ENCODE data around the gene LRMDA. TPM values are rescaled to one million over a fixed set of nuclear protein-coding genes. Genes with fewer than 3 reads are reported as not detected.

The LRMDA gene
- total and polyA plus RNA-seq, 10 of the 15 experiments (the other 5 are each of a cell fraction or from before 2014, with no cell fraction given) = 0.07 to 0.54 (median 0.29) TPM; not detected in 4

GRCh38 chr10:76115131-76115470 is 683.7 kb downstream of the LRMDA start:
- CTCF ChIA-PET = no interaction called here
- no peaks in the 10 kb centered on the region for H3K79me2 ChIP-seq (ENCODE audit: control insufficient read depth, insufficient read depth, low read length)
- SMC1A ChIA-PET (ENCODE audit: uncharacterized antibody, unreplicated experiment) = interaction anchor here (1.1 kb wide), 1 partner anchor 64 kb away, joined by 3 read pairs; no protein-coding TSS in a partner anchor
- H3K36me3 ChIP-seq (ENCODE audit: control insufficient read depth in 2 of 2, insufficient read depth in 2 of 2, low read length in 1 of 2) = no peaks in the 10 kb centered on the region
- no peaks in the 10 kb centered on the region for H4K20me1 ChIP-seq (ENCODE audit: control insufficient read depth, insufficient read depth)
- no peak overlapping the region for H3K9ac ChIP-seq (ENCODE audit: control insufficient read depth, insufficient read depth, low read length)
- no peaks in the 10 kb centered on the region for H3K9me3 ChIP-seq (replicated peaks; ENCODE audit: control insufficient read depth, insufficient read depth, low read length)
- H3K4me3 ChIP-seq = no peak overlapping the region
- RAD21 ChIA-PET (ENCODE audit: unreplicated experiment) = no interaction called here
- BruUV-seq (replicated peaks) = no TSS peak
- intact Hi-C loops (cut with micrococcal nuclease; ENCODE audit: unreplicated experiment) (no loop called here), in situ Hi-C loops (cut with MboI) (no loop called here)
- H3K27ac ChIP-seq (ENCODE audit: control insufficient read depth, insufficient read depth) = no peak overlapping the region
- TF ChIP-seq RAD21 (IDR thresholded peaks at IDR 0.05; ENCODE audit: insufficient read depth, low read depth, low read length) (no peak), CTCF (IDR thresholded peaks at IDR 0.05 in 2 of 3, conservative IDR thresholded peaks at IDR 0.05 in 1 of 3; ENCODE audit: control insufficient read depth in 2 of 3, extremely low read depth in 1 of 3, insufficient read depth in 1 of 3, low read depth in 3 of 3, low read length in 3 of 3) (no peak), SUZ12 (IDR thresholded peaks at IDR 0.05; ENCODE audit: unreplicated experiment) (no peak), BRCA1 (IDR thresholded peaks at IDR 0.05; ENCODE audit: low read depth, low read length) (no peak), SMARCA5 (IDR thresholded peaks at IDR 0.05) (no peak), CHD4 (IDR thresholded peaks at IDR 0.05) (no peak), ELK1 (IDR thresholded peaks at IDR 0.05; ENCODE audit: low read depth, low read length) (no peak), RB1 (IDR thresholded peaks at IDR 0.05; ENCODE audit: borderline replicate concordance) (no peak), RELA (IDR thresholded peaks at IDR 0.05; ENCODE audit: borderline replicate concordance, partially characterized antibody) (no peak), CREM (IDR thresholded peaks at IDR 0.05; ENCODE audit: low read depth) (no peak)
- no peak overlapping the region for H2AFZ ChIP-seq (ENCODE audit: control insufficient read depth, low read depth, low read length)
- no peaks in the 10 kb centered on the region for H3K27me3 ChIP-seq (replicated peaks in 1 of 2; ENCODE audit: control insufficient read depth in 2 of 2, insufficient read depth in 2 of 2, low read length in 1 of 2)
- 56% methylated on average over 6 of the region's 6 CpGs for WGBS (ENCODE audit: insufficient coverage, insufficient replicate concordance, low lambda C conversion rate, missing lambda C conversion rate)
- FAIRE-seq = no peak
- H3K4me2 ChIP-seq (ENCODE audit: control insufficient read depth, insufficient read depth) = no peak overlapping the region
- POLR2A ChIA-PET = no interaction called here
- no peak for ATAC-seq
- no peaks in the 10 kb centered on the region for H3K4me1 ChIP-seq (ENCODE audit: control insufficient read depth, insufficient read depth, low read length)
- DNase-seq (ENCODE audit: low read depth, low spot score) = no peak

Measured in GM12878 (cell line).